GM12864 (cell line): Measurements from ENCODE around the gene SCNN1A.

Experiments
- DNase-seq: peaks from one replicate; pipeline ENCODE4 v3.0.0-alpha.2; 2011; ENCODE audit warnings: low read depth
- H3K4me3 ChIP-seq: 2 replicates; pipeline ENCODE4 v1.5.1; 2011; ENCODE audit warnings: mild to moderate bottlenecking, low read depth, low read length, control low read depth
- CTCF ChIP-seq: IDR thresholded peaks from 2 replicates; pipeline ENCODE4 v1.5.1; 2011; ENCODE audit warnings: low read depth, mild to moderate bottlenecking, moderate library complexity, low read length, control low read depth, inconsistent platforms; ENCODE audit errors: missing control alignments

SCNN1A gene

GRCh38 chr12:6330999-6331714, 44.2 kb downstream of the SCNN1A start:
- H3K4me3 ChIP-seq: no peak overlapping the region
- no peak for TF ChIP-seq CTCF
- no peak for DNase-seq

DNA sequence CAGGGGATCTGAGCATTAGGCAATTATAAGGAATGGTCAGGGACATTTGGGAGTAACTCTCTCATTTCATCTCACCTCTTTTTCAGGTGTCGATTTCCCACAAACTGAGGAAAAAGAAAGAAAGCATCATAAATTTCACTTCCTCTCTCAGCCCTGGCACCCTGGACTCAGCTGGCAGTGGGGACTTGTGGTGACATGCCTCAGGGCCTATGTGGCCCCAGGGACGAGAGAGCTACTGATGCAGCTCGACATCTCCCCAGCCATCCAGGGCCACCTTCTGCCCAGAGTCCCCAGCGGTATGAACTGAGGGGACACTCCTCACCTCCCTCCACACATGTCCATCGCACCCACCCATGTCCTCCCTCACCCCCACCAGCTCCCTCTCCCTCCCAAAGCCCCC, 45.2 kb downstream of the SCNN1A start:
- no peak for TF ChIP-seq CTCF
- no peak overlapping the region for H3K4me3 ChIP-seq

DNA sequence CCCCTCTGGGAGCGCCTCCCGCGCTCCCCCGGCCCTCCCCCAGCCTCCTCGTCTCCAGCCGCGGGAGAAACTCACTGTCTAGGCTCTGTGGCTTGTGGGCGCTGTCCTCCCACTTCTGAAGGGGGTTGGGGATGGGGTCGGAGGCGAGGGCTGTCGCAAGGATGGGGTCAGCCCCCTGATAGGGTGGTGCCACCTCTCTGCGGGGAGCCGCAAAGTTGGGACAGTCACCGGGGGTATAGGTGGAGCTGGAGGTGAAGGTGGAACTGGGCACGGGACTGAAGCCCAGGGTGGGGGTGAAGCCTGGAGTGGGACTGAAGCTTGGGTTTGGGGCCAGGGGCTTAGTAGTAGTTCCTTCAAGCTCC, 45.7 kb downstream of the SCNN1A start:
- DNase-seq: no peak
- TF ChIP-seq CTCF: no peak
- no peak overlapping the region for H3K4me3 ChIP-seq

More for the DNA sequence above, 45.2 kb downstream of the SCNN1A start:
- no peak for DNase-seq

DNA sequence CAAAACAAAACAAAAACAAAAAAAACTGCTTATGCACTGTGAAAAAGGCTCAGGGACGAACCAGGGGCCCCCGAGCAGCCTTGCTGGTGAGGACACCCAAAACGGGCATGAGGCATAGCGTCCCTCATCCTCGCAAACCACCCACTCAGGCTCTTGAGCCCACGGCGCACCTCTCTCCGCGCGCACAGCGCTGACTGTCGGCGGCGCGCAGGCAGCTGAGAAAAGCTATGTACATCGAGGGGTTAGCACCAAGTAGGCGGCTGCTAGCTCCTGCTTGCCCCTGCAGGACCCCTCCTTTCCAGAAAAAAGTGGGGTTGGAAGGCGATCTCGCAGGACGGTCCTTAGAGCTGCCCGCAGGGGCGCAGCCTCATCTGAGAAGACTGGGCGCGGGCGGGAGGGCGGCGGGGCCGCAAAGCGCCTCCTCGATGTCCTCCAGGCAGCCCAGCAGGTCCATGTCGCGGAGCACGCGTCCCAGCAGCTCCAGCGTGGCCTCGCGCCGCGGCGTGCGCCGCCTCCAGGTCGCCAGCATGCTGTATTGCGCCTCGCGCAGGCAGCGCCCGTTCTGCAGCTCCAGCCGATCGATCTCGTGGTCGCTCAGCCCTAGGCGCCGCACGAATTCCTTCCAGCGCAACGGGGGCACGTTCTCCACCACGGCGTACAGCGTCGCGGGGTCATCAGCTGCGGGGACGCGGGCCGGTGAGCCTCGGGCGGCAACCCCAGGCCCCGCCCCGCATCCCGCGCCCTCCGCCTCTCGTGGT, 46.2 kb downstream of the SCNN1A start:
- H3K4me3 ChIP-seq: no peak overlapping the region

DNA sequence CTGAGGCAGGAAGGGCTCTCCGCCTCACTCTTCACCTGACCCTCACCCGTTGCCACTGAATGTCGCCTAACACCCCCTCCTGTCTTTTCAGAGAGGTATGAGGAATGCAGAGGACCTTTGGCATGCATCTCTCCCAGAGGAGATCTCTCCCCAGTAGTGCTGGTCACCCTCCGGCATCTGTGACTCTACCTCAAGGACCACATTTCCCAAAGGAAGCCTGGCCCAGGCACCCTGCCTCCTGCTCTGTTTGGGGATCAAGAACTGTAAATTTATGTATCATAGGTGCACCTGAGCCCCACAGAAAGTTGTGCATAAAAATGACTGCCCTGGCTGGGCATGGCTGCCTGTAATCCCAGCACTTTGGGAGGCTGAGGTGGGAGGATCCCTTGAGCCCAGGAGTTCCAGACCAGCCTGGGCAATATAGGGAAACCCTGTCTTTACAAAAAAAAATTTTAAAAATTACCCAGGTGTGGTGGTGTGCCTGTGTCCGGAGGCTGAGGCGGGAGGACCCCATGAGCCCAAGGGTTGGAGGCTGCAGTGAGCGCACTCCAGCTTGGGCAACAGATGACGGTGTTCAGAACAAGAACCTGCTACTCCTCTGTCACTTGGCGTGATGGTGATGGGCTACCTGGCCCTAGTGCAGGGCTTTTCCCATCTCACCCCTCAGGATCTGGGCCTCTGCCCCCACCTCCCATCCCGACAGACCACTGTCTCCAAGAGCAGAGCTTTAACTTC, 47.2 kb downstream of the SCNN1A start:
- no peak for TF ChIP-seq CTCF
- H3K4me3 ChIP-seq: no peak overlapping the region
- no peak for DNase-seq

More for the DNA sequence above, 46.2 kb downstream of the SCNN1A start:
- no peak for DNase-seq
- no peak for TF ChIP-seq CTCF

- TF ChIP-seq CTCF: no peak
- no peak for DNase-seq
- no peak overlapping the region for H3K4me3 ChIP-seq
Measured at GRCh38 chr12:6327229-6328041, 47.9 kb downstream of the SCNN1A start.
